ENCODE measurements around the gene RUNX2.

DNA sequence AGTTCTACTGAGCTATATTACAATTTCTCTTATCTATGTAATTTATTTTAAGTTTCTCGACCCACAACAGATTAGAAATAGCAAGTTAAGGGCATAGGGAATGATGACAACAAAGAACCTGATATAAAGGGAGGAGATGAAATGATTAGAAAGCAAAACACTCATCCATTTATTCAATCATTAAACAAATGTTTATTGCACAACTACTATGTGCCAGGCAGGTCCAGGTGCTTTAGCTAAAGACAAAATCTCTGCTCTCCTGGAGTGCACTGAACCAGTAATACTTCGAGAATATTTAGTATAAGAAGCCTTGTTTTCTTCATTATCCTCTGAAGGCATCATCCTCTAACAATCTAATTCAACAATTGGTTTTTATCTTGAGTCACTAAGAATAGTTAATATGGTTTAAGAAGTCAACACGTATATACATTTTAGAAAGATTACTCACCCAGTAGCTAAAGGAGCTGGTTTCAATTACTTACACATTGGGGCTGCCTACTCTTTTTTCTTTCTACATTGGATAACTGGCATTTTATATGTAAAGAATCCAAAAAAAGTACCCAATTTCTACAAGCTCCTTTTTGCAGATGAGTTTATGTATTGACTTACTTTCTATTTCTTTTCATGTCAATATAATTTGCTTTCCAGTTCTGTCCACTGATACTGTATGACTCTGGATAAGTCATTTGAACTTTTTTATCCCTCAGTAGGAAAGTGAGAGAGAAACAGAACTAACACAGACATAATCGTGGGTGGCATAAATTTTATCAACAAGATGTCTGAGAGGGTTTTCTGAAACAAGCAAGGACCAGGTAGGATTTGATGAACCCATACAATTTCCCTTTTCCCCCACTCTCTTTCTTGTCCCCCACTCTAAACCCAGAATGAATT lies 375.0 kb downstream of the RUNX2 start:
- TF ChIP-seq, protein P1, sequence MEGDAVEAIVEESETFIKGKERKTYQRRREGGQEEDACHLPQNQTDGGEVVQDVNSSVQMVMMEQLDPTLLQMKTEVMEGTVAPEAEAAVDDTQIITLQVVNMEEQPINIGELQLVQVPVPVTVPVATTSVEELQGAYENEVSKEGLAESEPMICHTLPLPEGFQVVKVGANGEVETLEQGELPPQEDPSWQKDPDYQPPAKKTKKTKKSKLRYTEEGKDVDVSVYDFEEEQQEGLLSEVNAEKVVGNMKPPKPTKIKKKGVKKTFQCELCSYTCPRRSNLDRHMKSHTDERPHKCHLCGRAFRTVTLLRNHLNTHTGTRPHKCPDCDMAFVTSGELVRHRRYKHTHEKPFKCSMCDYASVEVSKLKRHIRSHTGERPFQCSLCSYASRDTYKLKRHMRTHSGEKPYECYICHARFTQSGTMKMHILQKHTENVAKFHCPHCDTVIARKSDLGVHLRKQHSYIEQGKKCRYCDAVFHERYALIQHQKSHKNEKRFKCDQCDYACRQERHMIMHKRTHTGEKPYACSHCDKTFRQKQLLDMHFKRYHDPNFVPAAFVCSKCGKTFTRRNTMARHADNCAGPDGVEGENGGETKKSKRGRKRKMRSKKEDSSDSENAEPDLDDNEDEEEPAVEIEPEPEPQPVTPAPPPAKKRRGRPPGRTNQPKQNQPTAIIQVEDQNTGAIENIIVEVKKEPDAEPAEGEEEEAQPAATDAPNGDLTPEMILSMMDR (conservative IDR thresholded peaks at IDR 0.05; ENCODE audit: low read length) = no peak
- no peak for TF ChIP-seq EZH2phosphoT487 (IDR thresholded peaks at IDR 0.05; ENCODE audit: borderline replicate concordance, low read depth, low read length)

Measured in OCI-LY7 (cell line).